Activated CD8-positive, alpha-beta T cell treated with anti-CD3 and anti-CD28 coated beads for 36 hours (primary cell): ENCODE results near the gene RXRG. TPM values are rescaled to one million over a fixed set of nuclear protein-coding genes. Genes with fewer than 3 reads are reported as not detected.

Experiments used
- ATAC-seq: fragments of 200-7000 bp; cut with Tn5 transposase; one replicate; pipeline ENCODE4 v1.10.0; 2021; ENCODE audit warnings: mild to moderate bottlenecking, moderate library complexity
- CTCF ChIA-PET: fragments of 350-600 bp; sonication (Branson Sonifier 250); formaldehyde crosslinking; loops from one replicate; lab custom pipeline; 2021; ENCODE audit warnings: antibody characterized with exemption; lab: Charles Lee
- POLR2A ChIA-PET: fragments of 350-600 bp; sonication (Branson Sonifier 250); formaldehyde crosslinking; loops from one replicate; lab custom pipeline; 2021; ENCODE audit warnings: antibody characterized with exemption; lab: Charles Lee
- DNase-seq: peaks from one replicate; pipeline ENCODE4 v3.0.0-alpha.2; 2020
- H3K27ac Mint-ChIP-seq: one replicate; pipeline ENCODE4 v1.8.0; 2021; ENCODE audit warnings: mild to moderate bottlenecking, mixed read lengths
- H3K27me3 Mint-ChIP-seq: one replicate; pipeline ENCODE4 v1.8.0; 2021; ENCODE audit warnings: mixed read lengths
- H3K36me3 Mint-ChIP-seq: one replicate; pipeline ENCODE4 v1.8.0; 2021; ENCODE audit warnings: low read depth, mixed read lengths
- H3K4me1 Mint-ChIP-seq: one replicate; pipeline ENCODE4 v1.8.0; 2021; ENCODE audit warnings: low read depth, mixed read lengths
- H3K4me3 Mint-ChIP-seq: one replicate; pipeline ENCODE4 v1.8.0; 2021; ENCODE audit warnings: mild to moderate bottlenecking, moderate library complexity, mixed read lengths
- H3K9me3 Mint-ChIP-seq: one replicate; pipeline ENCODE4 v1.8.0; 2021; ENCODE audit warnings: mixed read lengths
- intact Hi-C: fragments of 100-400 bp; cut with micrococcal nuclease; formaldehyde crosslinking; loops from one replicate; pipeline ENCODE4 v1.10.0; 2022
- total RNA-seq, 2 experiments: library from RNA; stranded (reverse); gene quantifications; one replicate each; pipeline ENCODE4 v1.2.3, GENCODE V29; 2021
- TF ChIP-seq, protein P1 (sequence below): fragments of 200-600 bp; IDR thresholded peaks from one replicate; pipeline ENCODE4 v1.8.0; 2022; ENCODE audit warnings: antibody characterized with exemption, mild to moderate bottlenecking

The RXRG gene
- total RNA-seq, 2 experiments from 2014 or later = not detected

DNA sequence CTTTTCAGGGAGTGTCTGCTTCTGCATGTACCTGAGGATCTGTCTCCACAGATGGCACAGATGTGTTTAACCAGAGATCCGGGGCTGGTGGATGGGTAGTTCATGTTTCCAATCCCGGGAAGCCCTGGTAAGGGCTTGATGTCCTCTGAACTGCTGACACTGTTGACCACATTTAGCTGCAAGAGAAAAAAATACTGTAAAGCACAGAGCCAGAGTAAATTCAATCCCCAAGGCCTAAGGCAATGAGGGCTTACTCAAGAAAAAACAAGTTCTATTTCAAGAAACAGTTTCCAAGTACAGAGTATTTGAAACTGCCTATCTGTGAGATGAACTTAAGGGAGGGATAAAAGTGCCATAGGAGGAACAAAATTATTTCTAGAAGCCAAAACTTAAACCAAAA is 25.1 kb downstream of the RXRG start:
- Mint-ChIP-seq H3K27ac (no peak overlapping the region), H3K9me3 (no peaks in the 10 kb centered on the region), H3K36me3 (no peaks in the 10 kb centered on the region), H3K4me1 (peaks cover 10% of the 10 kb centered on the region), H3K27me3 (peaks cover 13% of the 10 kb centered on the region), H3K4me3 (no peak overlapping the region)
- TF ChIP-seq, protein P1, sequence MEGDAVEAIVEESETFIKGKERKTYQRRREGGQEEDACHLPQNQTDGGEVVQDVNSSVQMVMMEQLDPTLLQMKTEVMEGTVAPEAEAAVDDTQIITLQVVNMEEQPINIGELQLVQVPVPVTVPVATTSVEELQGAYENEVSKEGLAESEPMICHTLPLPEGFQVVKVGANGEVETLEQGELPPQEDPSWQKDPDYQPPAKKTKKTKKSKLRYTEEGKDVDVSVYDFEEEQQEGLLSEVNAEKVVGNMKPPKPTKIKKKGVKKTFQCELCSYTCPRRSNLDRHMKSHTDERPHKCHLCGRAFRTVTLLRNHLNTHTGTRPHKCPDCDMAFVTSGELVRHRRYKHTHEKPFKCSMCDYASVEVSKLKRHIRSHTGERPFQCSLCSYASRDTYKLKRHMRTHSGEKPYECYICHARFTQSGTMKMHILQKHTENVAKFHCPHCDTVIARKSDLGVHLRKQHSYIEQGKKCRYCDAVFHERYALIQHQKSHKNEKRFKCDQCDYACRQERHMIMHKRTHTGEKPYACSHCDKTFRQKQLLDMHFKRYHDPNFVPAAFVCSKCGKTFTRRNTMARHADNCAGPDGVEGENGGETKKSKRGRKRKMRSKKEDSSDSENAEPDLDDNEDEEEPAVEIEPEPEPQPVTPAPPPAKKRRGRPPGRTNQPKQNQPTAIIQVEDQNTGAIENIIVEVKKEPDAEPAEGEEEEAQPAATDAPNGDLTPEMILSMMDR = no peak
- ATAC-seq = no peak
- POLR2A ChIA-PET = no interaction called here
- CTCF ChIA-PET = interaction anchor here (1.3 to 1.7 kb wide), 2 partner anchors 33 to 50 kb away, joined by 3 to 4 read pairs; no protein-coding TSS in a partner anchor
- intact Hi-C loops = no loop called here
- DNase-seq = no peak

- Mint-ChIP-seq H3K4me1 (no peaks in the 10 kb centered on the region), H3K27me3 (peaks cover 21% of the 10 kb centered on the region), H3K36me3 (no peaks in the 10 kb centered on the region), H3K9me3 (no peaks in the 10 kb centered on the region), H3K27ac (no peak overlapping the region), H3K4me3 (no peak overlapping the region)
- CTCF ChIA-PET = no interaction called here
- ATAC-seq (no peak), DNase-seq (no peak)
- TF ChIP-seq, protein P1 = no peak
- POLR2A ChIA-PET = no interaction called here
- intact Hi-C loops = no loop called here
Measured at GRCh38 chr1:165418195-165418594, 26.7 kb downstream of the RXRG start.

DNA sequence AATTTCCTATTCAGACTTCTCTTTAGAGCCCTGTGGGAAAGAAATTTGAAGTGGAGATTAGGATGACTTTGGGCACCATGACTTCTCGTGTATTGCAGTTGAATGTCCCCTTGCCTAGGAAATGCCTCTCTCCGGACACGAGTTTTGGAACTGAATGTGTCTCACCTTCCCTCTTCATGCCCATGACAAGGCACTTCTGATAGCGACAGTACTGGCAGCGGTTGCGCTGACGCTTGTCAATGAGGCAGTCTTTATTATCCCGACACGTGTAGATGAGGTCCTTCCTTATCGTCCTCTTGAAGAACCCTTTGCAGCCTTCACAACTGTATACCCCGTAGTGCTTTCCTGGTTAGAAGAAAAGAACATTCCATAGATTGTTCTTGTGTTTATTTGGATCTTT is 28.1 kb downstream of the RXRG start:
- Mint-ChIP-seq H3K27ac (no peak overlapping the region), H3K36me3 (no peaks in the 10 kb centered on the region), H3K27me3 (peaks cover 23% of the 10 kb centered on the region), H3K4me3 (no peak overlapping the region), H3K4me1 (no peaks in the 10 kb centered on the region), H3K9me3 (no peaks in the 10 kb centered on the region)
- TF ChIP-seq, protein P1 = no peak
- CTCF ChIA-PET = no interaction called here
- POLR2A ChIA-PET = no interaction called here
- no peak for ATAC-seq
- DNase-seq = no peak
- intact Hi-C loops = no loop called here

GRCh38 chr1:165415068-165415467 is 29.9 kb downstream of the RXRG start:
- ATAC-seq = no peak
- CTCF ChIA-PET = no interaction called here
- DNase-seq = no peak
- Mint-ChIP-seq H3K4me3 (no peak overlapping the region), H3K27ac (no peak overlapping the region), H3K27me3 (peaks cover 23% of the 10 kb centered on the region), H3K36me3 (no peaks in the 10 kb centered on the region), H3K9me3 (no peaks in the 10 kb centered on the region), H3K4me1 (no peaks in the 10 kb centered on the region)
- intact Hi-C loops = no loop called here
- POLR2A ChIA-PET = no interaction called here
- TF ChIP-seq, protein P1 = no peak

GRCh38 chr1:165414620-165415019 is 30.3 kb downstream of the RXRG start:
- Mint-ChIP-seq H3K27me3 (peaks cover 23% of the 10 kb centered on the region), H3K9me3 (no peaks in the 10 kb centered on the region), H3K4me3 (no peak overlapping the region), H3K36me3 (no peaks in the 10 kb centered on the region), H3K27ac (no peak overlapping the region), H3K4me1 (no peaks in the 10 kb centered on the region)
- ChIA-PET CTCF (interaction anchor here (0.9 kb wide), 1 partner anchor 178 kb away, joined by 3 read pairs; no protein-coding TSS in a partner anchor), POLR2A (no interaction called here)
- ATAC-seq (no peak), DNase-seq (no peak)
- TF ChIP-seq, protein P1 = no peak
- intact Hi-C loops = no loop called here
